Measurements from ENCODE around the gene AOC2. TPM values are rescaled to one million over a fixed set of nuclear protein-coding genes. Genes with fewer than 3 reads are reported as not detected.

Gene AOC2
- total and polyA plus RNA-seq, 2 of the 13 experiments (the other 11 are each of a cell fraction or from before 2014, with no cell fraction given), result 1.2 to 3.3 TPM

DNA sequence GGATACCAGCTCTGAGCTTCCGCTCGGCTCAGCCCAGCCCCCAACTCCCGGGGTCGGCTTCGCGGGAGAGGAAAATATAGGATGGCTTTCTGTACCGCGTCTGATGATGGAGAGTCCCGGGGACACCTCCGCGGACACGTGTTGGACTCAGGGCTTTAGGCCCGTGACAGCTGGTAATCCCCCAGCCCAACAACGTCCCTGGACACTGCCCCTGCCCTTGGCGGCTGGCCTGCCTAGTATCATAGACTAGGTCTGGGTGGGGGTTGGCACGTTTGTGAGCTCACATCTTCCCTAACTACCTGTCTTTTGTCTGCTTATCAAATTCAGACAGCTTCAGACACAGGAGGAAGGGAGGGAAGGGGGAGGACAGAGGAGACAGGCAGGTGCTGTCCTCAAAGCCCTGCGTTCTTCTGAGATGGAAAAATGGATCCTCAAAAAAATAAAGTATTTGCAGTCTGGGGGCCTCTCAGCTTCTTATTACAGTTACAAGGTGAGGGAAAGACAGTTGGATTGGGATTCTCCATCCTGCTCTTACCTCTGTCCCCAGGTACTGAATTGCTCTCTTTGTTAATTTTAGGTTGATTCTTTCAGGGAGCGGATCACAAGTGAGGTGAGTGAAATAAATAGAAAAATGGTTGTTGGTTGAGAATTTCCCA is 10.5 kb upstream of the AOC2 start (continued):
- TF ChIP-seq ZNF782 (CRISPR knock-in tag; IDR thresholded peaks at IDR 0.05; ENCODE audit: borderline replicate concordance) (0 out of 2 replicates have a peak, but pooled peaks have one; percentile 10), KLF11 (CRISPR knock-in tag; IDR thresholded peaks at IDR 0.05) (no peak), ZFP90 (CRISPR knock-in tag; IDR thresholded peaks at IDR 0.05; ENCODE audit: borderline replicate concordance) (no peak; the same call in 1 of the 2 replicates), SPEN (CRISPR knock-in tag; IDR thresholded peaks at IDR 0.05; ENCODE audit: low read depth) (no peak), SAP130 (CRISPR knock-in tag; IDR thresholded peaks at IDR 0.05; ENCODE audit: low read depth) (no peak), ZNF614 (CRISPR knock-in tag; IDR thresholded peaks at IDR 0.05; ENCODE audit: borderline replicate concordance) (no peak), ATF7-NPFF (CRISPR knock-in tag; IDR thresholded peaks at IDR 0.05; ENCODE audit: low read depth) (no peak), KDM2A (CRISPR knock-in tag; IDR thresholded peaks at IDR 0.05; ENCODE audit: borderline replicate concordance, low read depth) (no peak), PITX1 (CRISPR knock-in tag; IDR thresholded peaks at IDR 0.05) (no peak), FOSL1 (CRISPR knock-in tag; IDR thresholded peaks at IDR 0.05; ENCODE audit: borderline replicate concordance) (no peak), AKAP8 (CRISPR knock-in tag; IDR thresholded peaks at IDR 0.05) (no peak), PLRG1 (conservative IDR thresholded peaks at IDR 0.05) (no peak), REL (CRISPR knock-in tag; conservative IDR thresholded peaks at IDR 0.05) (0 out of 2 replicates have a peak, but pooled peaks have one; percentile 16), ZNF331 (CRISPR knock-in tag; IDR thresholded peaks at IDR 0.05) (no peak), NR2F6 (IDR thresholded peaks at IDR 0.05) (no peak), NR2F6 (CRISPR knock-in tag; IDR thresholded peaks at IDR 0.05) (no peak), ELF3 (CRISPR knock-in tag; IDR thresholded peaks at IDR 0.05) (no peak), ZNF431 (CRISPR knock-in tag; IDR thresholded peaks at IDR 0.05; ENCODE audit: borderline replicate concordance, low read depth) (peak; percentile 11; the same call in 1 of the 2 replicates), NBN (conservative IDR thresholded peaks at IDR 0.05) (no peak), THYN1 (CRISPR knock-in tag; IDR thresholded peaks at IDR 0.05; ENCODE audit: borderline replicate concordance, low read depth) (0 out of 2 replicates have a peak, but pooled peaks have one; percentile 51), STAT5B (CRISPR knock-in tag; IDR thresholded peaks at IDR 0.05) (no peak), ZNF629 (CRISPR knock-in tag; conservative IDR thresholded peaks at IDR 0.05) (no peak)
- TF ChIP-seq, protein P1, sequence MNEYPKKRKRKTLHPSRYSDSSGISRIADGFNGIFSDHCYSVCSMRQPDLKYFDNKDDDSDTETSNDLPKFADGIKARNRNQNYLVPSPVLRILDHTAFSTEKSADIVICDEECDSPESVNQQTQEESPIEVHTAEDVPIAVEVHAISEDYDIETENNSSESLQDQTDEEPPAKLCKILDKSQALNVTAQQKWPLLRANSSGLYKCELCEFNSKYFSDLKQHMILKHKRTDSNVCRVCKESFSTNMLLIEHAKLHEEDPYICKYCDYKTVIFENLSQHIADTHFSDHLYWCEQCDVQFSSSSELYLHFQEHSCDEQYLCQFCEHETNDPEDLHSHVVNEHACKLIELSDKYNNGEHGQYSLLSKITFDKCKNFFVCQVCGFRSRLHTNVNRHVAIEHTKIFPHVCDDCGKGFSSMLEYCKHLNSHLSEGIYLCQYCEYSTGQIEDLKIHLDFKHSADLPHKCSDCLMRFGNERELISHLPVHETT (CRISPR knock-in tag; conservative IDR thresholded peaks at IDR 0.05), result no peak
- TF ChIP-seq, protein P2, sequence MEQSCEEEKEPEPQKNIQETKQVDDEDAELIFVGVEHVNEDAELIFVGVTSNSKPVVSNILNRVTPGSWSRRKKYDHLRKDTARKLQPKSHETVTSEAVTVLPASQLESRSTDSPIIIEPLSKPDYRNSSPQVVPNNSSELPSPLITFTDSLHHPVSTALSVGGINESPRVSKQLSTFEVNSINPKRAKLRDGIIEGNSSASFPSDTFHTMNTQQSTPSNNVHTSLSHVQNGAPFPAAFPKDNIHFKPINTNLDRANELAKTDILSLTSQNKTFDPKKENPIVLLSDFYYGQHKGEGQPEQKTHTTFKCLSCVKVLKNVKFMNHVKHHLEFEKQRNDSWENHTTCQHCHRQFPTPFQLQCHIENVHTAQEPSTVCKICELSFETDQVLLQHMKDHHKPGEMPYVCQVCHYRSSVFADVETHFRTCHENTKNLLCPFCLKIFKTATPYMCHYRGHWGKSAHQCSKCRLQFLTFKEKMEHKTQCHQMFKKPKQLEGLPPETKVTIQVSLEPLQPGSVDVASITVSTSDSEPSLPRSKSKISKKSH (CRISPR knock-in tag; IDR thresholded peaks at IDR 0.05; ENCODE audit: borderline replicate concordance), result no peak
- TF ChIP-seq, protein P3, sequence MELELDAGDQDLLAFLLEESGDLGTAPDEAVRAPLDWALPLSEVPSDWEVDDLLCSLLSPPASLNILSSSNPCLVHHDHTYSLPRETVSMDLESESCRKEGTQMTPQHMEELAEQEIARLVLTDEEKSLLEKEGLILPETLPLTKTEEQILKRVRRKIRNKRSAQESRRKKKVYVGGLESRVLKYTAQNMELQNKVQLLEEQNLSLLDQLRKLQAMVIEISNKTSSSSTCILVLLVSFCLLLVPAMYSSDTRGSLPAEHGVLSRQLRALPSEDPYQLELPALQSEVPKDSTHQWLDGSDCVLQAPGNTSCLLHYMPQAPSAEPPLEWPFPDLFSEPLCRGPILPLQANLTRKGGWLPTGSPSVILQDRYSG (CRISPR knock-in tag; IDR thresholded peaks at IDR 0.05), result no peak
- TF ChIP-seq, protein P4, sequence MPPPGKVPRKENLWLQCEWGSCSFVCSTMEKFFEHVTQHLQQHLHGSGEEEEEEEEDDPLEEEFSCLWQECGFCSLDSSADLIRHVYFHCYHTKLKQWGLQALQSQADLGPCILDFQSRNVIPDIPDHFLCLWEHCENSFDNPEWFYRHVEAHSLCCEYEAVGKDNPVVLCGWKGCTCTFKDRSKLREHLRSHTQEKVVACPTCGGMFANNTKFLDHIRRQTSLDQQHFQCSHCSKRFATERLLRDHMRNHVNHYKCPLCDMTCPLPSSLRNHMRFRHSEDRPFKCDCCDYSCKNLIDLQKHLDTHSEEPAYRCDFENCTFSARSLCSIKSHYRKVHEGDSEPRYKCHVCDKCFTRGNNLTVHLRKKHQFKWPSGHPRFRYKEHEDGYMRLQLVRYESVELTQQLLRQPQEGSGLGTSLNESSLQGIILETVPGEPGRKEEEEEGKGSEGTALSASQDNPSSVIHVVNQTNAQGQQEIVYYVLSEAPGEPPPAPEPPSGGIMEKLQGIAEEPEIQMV (CRISPR knock-in tag; IDR thresholded peaks at IDR 0.05; ENCODE audit: low read depth), result no peak

Measured in HepG2 (cell line).